Measurements from ENCODE around the gene CALML6.

Gene CALML6

GRCh38 chr1:1903224-1903623 is 11.8 kb upstream of the CALML6 start:
- DNase-seq (ENCODE audit: low read depth) = no peak
- H3K4me3 ChIP-seq (ENCODE audit: low read depth, low read length) = no peak overlapping the region
- no peak for TF ChIP-seq CTCF (IDR thresholded peaks at IDR 0.05; ENCODE audit: control insufficient read depth, extremely low read depth, insufficient read depth)

GRCh38 chr1:1906185-1907097 is 8.6 kb upstream of the CALML6 start:
- no peak for DNase-seq (ENCODE audit: low read depth)
- peak; percentile 94 for TF ChIP-seq CTCF (IDR thresholded peaks at IDR 0.05; ENCODE audit: control insufficient read depth, extremely low read depth, insufficient read depth)
- no peak overlapping the region for H3K4me3 ChIP-seq (ENCODE audit: low read depth, low read length)

GRCh38 chr1:1907098-1907736 is 7.8 kb upstream of the CALML6 start:
- TF ChIP-seq CTCF (IDR thresholded peaks at IDR 0.05; ENCODE audit: control insufficient read depth, extremely low read depth, insufficient read depth) = no peak

GRCh38 chr1:1908506-1908791 is 6.6 kb upstream of the CALML6 start:
- peak overlapping the region; percentile 71 for H3K4me3 ChIP-seq (ENCODE audit: low read depth, low read length)
- TF ChIP-seq CTCF (IDR thresholded peaks at IDR 0.05; ENCODE audit: control insufficient read depth, extremely low read depth, insufficient read depth) = no peak
- DNase-seq (ENCODE audit: low read depth) = no peak

More at GRCh38 chr1:1907098-1907736, 7.8 kb upstream of the CALML6 start:
- DNase-seq (ENCODE audit: low read depth) = no peak
- no peak overlapping the region for H3K4me3 ChIP-seq (ENCODE audit: low read depth, low read length)

- TF ChIP-seq CTCF (IDR thresholded peaks at IDR 0.05; ENCODE audit: control insufficient read depth, extremely low read depth, insufficient read depth) = no peak
- H3K4me3 ChIP-seq (ENCODE audit: low read depth, low read length) = no peak overlapping the region
- no peak for DNase-seq (ENCODE audit: low read depth)
Observed at GRCh38 chr1:1910033-1910465, 5.0 kb upstream of the CALML6 start.

- no peak overlapping the region for H3K4me3 ChIP-seq (ENCODE audit: low read depth, low read length)
- no peak for DNase-seq (ENCODE audit: low read depth)
- TF ChIP-seq CTCF (IDR thresholded peaks at IDR 0.05; ENCODE audit: control insufficient read depth, extremely low read depth, insufficient read depth) = no peak
Observed at GRCh38 chr1:1910651-1911331, 4.3 kb upstream of the CALML6 start.
